ENCODE measurements around the gene GPRC5C.

Gene GPRC5C

GRCh38 chr17:74452841-74453661, 21.2 kb downstream of the GPRC5C start:
- DNase-seq (ENCODE audit: low spot score) = no peak

GRCh38 chr17:74453665-74454196, 21.8 kb downstream of the GPRC5C start:
- peak; percentile 80 for DNase-seq (ENCODE audit: low spot score)

GRCh38 chr17:74454197-74455024, 22.5 kb downstream of the GPRC5C start:
- no peak for DNase-seq (ENCODE audit: low spot score)

GRCh38 chr17:74455025-74455545, 23.2 kb downstream of the GPRC5C start:
- DNase-seq (ENCODE audit: low spot score) = no peak

- DNase-seq (ENCODE audit: low spot score) = no peak
Measured at GRCh38 chr17:74455821-74456220, 23.9 kb downstream of the GPRC5C start.

GRCh38 chr17:74457146-74457819, 25.4 kb downstream of the GPRC5C start:
- peak; percentile 70 for DNase-seq (ENCODE audit: low spot score)

- DNase-seq (ENCODE audit: low spot score) = no peak
Measured at GRCh38 chr17:74457820-74458166, 25.9 kb downstream of the GPRC5C start.

- DNase-seq (ENCODE audit: low spot score) = no peak
Measured at GRCh38 chr17:74458835-74459234, 26.9 kb downstream of the GPRC5C start.

GRCh38 chr17:74459622-74460021, 27.7 kb downstream of the GPRC5C start:
- DNase-seq (ENCODE audit: low spot score) = no peak

GRCh38 chr17:74460241-74460640, 28.4 kb downstream of the GPRC5C start:
- no peak for DNase-seq (ENCODE audit: low spot score)

- no peak for DNase-seq (ENCODE audit: low spot score)
Measured at GRCh38 chr17:74460996-74461395, 29.1 kb downstream of the GPRC5C start.

- no peak for DNase-seq (ENCODE audit: low spot score)
Measured at GRCh38 chr17:74461611-74462010, 29.7 kb downstream of the GPRC5C start.

- no peak for DNase-seq (ENCODE audit: low spot score)
Measured at GRCh38 chr17:74464730-74465377, 33.0 kb downstream of the GPRC5C start.

- no peak for DNase-seq (ENCODE audit: low spot score)
Measured at GRCh38 chr17:74465378-74466110, 33.7 kb downstream of the GPRC5C start.

- DNase-seq (ENCODE audit: low spot score) = no peak
Measured at GRCh38 chr17:74466111-74466827, 34.4 kb downstream of the GPRC5C start, which contains the start of gene CD300A. Gene CD300A (plus strand): TSS chr17:74466634. CDS start chr17:74466704, 70 bp downstream.

- DNase-seq (ENCODE audit: low spot score) = no peak
Measured at GRCh38 chr17:74466828-74467184, 34.9 kb downstream of the GPRC5C start.

- DNase-seq (ENCODE audit: low spot score) = peak; percentile 30
Measured at GRCh38 chr17:74467221-74467951, 35.5 kb downstream of the GPRC5C start.

- DNase-seq (ENCODE audit: low spot score) = no peak
Measured at GRCh38 chr17:74471341-74471740, 39.5 kb downstream of the GPRC5C start.

GRCh38 chr17:74472890-74473289, 41.0 kb downstream of the GPRC5C start:
- DNase-seq (ENCODE audit: low spot score) = no peak

GRCh38 chr17:74473294-74473693, 41.4 kb downstream of the GPRC5C start:
- DNase-seq (ENCODE audit: low spot score) = no peak

All from germinal center (tissue), 1 donor.